GM23338 (cell line): ENCODE data around the gene NEK4. TPM values are rescaled to one million over a fixed set of nuclear protein-coding genes. Genes with fewer than 3 reads are reported as not detected.
A peak's percentile ranks its signal among the peaks of the same experiment; 100 is the strongest.

Source experiments
- ATAC-seq: fragments of 200-7000 bp; cut with Tn5 transposase; 3 replicates; pipeline ENCODE4 v1.9.1; 2020
- DNase-seq: peaks from one replicate; pipeline ENCODE4 v3.0.0-alpha.2; 2015; ENCODE audit warnings: low spot score
- H2AFZ ChIP-seq: fragments of 200-600 bp; sonication (generic); 2 replicates; pipeline ENCODE4 v1.8.0; 2016; ENCODE audit warnings: antibody characterized with exemption, mild to moderate bottlenecking, moderate library complexity
- H3F3A ChIP-seq: fragments of 200-600 bp; sonication (generic); replicated peaks from 2 replicates; pipeline ENCODE4 v1.8.0; 2017; ENCODE audit warnings: antibody characterized with exemption, mixed run types, low read depth
- H3K27ac ChIP-seq: fragments of 200-600 bp; sonication (generic); 2 replicates; pipeline ENCODE4 v1.6.1; 2016; ENCODE audit warnings: low read depth
- H3K27me3 ChIP-seq: fragments of 200-600 bp; sonication (generic); 2 replicates; pipeline ENCODE4 v1.8.0; 2016; ENCODE audit warnings: mild to moderate bottlenecking, mixed run types, moderate library complexity; ENCODE audit not compliant: insufficient read depth
- H3K36me3 ChIP-seq: fragments of 200-600 bp; sonication (generic); 2 replicates; pipeline ENCODE4 v1.8.0; 2016; ENCODE audit warnings: mild to moderate bottlenecking; ENCODE audit not compliant: insufficient read depth
- H3K4me1 ChIP-seq: fragments of 200-600 bp; sonication (generic); 2 replicates; pipeline ENCODE4 v1.8.0; 2016; ENCODE audit warnings: mild to moderate bottlenecking, moderate library complexity; ENCODE audit not compliant: insufficient read depth
- H3K4me2 ChIP-seq: fragments of 200-600 bp; sonication (generic); 2 replicates; pipeline ENCODE4 v1.7.1; 2017; ENCODE audit warnings: mixed run types
- H3K4me3 ChIP-seq: fragments of 200-600 bp; sonication (generic); 2 replicates; pipeline ENCODE4 v1.6.1; 2016; ENCODE audit warnings: mixed run types
- H3K79me2 ChIP-seq: fragments of 200-600 bp; sonication (generic); replicated peaks from 2 replicates; pipeline ENCODE4 v1.8.0; 2017; ENCODE audit warnings: mild to moderate bottlenecking; ENCODE audit not compliant: insufficient read depth
- H3K9me2 ChIP-seq: fragments of 200-600 bp; sonication (generic); 2 replicates; pipeline ENCODE4 v1.8.0; 2017; ENCODE audit not compliant: insufficient read depth
- H4K20me1 ChIP-seq: fragments of 200-600 bp; sonication (generic); replicated peaks from 2 replicates; pipeline ENCODE4 v1.8.0; 2017; ENCODE audit warnings: mild to moderate bottlenecking; ENCODE audit not compliant: insufficient read depth
- H3K27ac Mint-ChIP-seq: 2 replicates; pipeline ENCODE4 v1.8.0; 2020; ENCODE audit warnings: inconsistent platforms, mild to moderate bottlenecking, moderate library complexity, mixed read lengths
- H3K27me3 Mint-ChIP-seq: 3 replicates; pipeline ENCODE4 v1.8.0; 2022; ENCODE audit warnings: low read depth, mild to moderate bottlenecking, moderate library complexity, mixed read lengths, inconsistent platforms; ENCODE audit not compliant: insufficient read depth, poor library complexity
- H3K36me3 Mint-ChIP-seq: 3 replicates; pipeline ENCODE4 v1.8.0; 2021; ENCODE audit warnings: low read depth, mild to moderate bottlenecking, inconsistent platforms, moderate library complexity, mixed read lengths
- H3K4me1 Mint-ChIP-seq: 3 replicates; pipeline ENCODE4 v1.8.0; 2020; ENCODE audit warnings: mild to moderate bottlenecking, inconsistent platforms, mixed read lengths
- H3K4me3 Mint-ChIP-seq: 3 replicates; pipeline ENCODE4 v1.8.0; 2021; ENCODE audit warnings: moderate library complexity, mild to moderate bottlenecking, inconsistent platforms, mixed read lengths
- H3K9me3 Mint-ChIP-seq: 3 replicates; pipeline ENCODE4 v1.8.0; 2020; ENCODE audit warnings: moderate library complexity, mild to moderate bottlenecking, inconsistent platforms, mixed read lengths
- CREB1 ChIP-seq: fragments of 250-450 bp; sonication (Bioruptor Pico); IDR thresholded peaks from 2 replicates; pipeline ENCODE4 v1.5.0; 2020; ENCODE audit warnings: low read depth, mild to moderate bottlenecking, moderate library complexity
- CTCF ChIP-seq, 2 experiments: fragments of 200-600 bp in 1 of 2; sonication (generic) in 1 of 2; conservative IDR thresholded peaks; 2 replicates each; pipeline versions ENCODE4 v1.5.1 to v1.6.1; 2016 to 2017; ENCODE audit warnings: antibody characterized with exemption in 2 of 2, low read depth in 2 of 2, mild to moderate bottlenecking in 2 of 2, moderate library complexity in 1 of 2
- EZH2phosphoT487 ChIP-seq: fragments of 200-600 bp; sonication (generic); IDR thresholded peaks from one replicate; pipeline ENCODE4 v1.8.1; 2018; ENCODE audit warnings: antibody characterized with exemption; ENCODE audit not compliant: unreplicated experiment
- POLR2AphosphoS5 ChIP-seq: IDR thresholded peaks from 2 replicates; pipeline ENCODE4 v1.6.1; 2016; ENCODE audit warnings: antibody characterized with exemption, low read depth
- STAT1 ChIP-seq: IDR thresholded peaks from one replicate; pipeline ENCODE4 v1.6.1; 2016; ENCODE audit warnings: antibody characterized with exemption; ENCODE audit not compliant: unreplicated experiment
- ZNF114 ChIP-seq: fragments of 250-450 bp; sonication (Bioruptor Pico); IDR thresholded peaks from 2 replicates; pipeline ENCODE4 v1.5.0; 2020; ENCODE audit warnings: mild to moderate bottlenecking, moderate library complexity
- ZNF331 ChIP-seq: fragments of 250-450 bp; sonication (Bioruptor Pico); IDR thresholded peaks from 2 replicates; pipeline ENCODE4 v1.5.0; 2020; ENCODE audit warnings: low read depth, mild to moderate bottlenecking, moderate library complexity
- polyA plus RNA-seq: library from polyadenylated mRNA; unstranded; fragments of >200 nt; fragmentation: Nextera tagmentation; extraction: Ambion mirVana; gene quantifications from 2 replicates; pipeline ENCODE4 v1.2.1, GENCODE V29; 2016
- total RNA-seq: library from RNA; depleted of rRNA; stranded (reverse); fragments of >200 nt; shearing (Covaris generic); gene quantifications from 2 replicates; pipeline ENCODE4 v1.2.3, GENCODE V29; 2014
- TF ChIP-seq, protein P1 (sequence below): IDR thresholded peaks from one replicate; pipeline ENCODE4 v1.6.1; 2018; ENCODE audit warnings: antibody characterized with exemption; ENCODE audit not compliant: unreplicated experiment
- TF ChIP-seq, protein P2 (sequence below): fragments of 250-450 bp; sonication (Bioruptor Pico); IDR thresholded peaks from 2 replicates; pipeline ENCODE4 v1.5.0; 2020; ENCODE audit warnings: mild to moderate bottlenecking, moderate library complexity
- TF ChIP-seq, protein P3 (sequence below): IDR thresholded peaks from 2 replicates; pipeline ENCODE4 v1.6.1; 2016; ENCODE audit warnings: antibody characterized with exemption

Gene NEK4
- total and polyA plus RNA-seq, 2 experiments from 2014 or later = 8.6 to 42.7 TPM

DNA sequence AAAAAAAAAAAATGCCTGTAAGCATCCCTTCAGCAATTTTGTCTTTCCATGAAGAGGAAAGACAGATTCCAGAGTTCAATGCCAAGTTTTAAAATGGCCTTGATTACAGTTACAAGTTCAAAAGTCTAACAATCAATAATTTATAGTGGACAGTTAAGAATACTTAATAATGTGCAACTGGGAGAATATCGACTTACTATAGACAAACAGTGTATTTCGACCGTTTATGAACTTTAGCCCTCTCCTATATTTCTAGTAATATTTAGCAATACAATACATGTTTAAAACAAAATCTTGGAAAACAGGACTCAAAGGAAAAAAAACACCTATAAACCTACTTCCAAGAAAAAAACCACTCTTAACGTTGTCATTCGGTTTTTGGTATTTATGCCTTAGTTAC is 86.6 kb downstream of the NEK4 start:
- Histone ChIP-seq H3K36me3 (peaks cover 25% of the 10 kb centered on the region), H3K27ac (no peak overlapping the region), H3K4me2 (peak overlapping the region; percentile 89), H4K20me1 (peaks cover 10% of the 10 kb centered on the region), H3K27me3 (no peaks in the 10 kb centered on the region), H3K79me2 (peaks cover 89% of the 10 kb centered on the region), H3K9me2 (no peaks in the 10 kb centered on the region), H3K4me3 (peak overlapping the region; percentile 99), H3K4me1 (peaks cover 12% of the 10 kb centered on the region; the same call in 1 of the 2 replicates), H3F3A (peaks cover 20% of the 10 kb centered on the region), H2AFZ (no peak overlapping the region)
- ATAC-seq (no peak), DNase-seq (no peak)
- Mint-ChIP-seq H3K27ac (no peak overlapping the region), H3K27me3 (peaks cover 9% of the 10 kb centered on the region), H3K36me3 (peaks cover 42% of the 10 kb centered on the region), H3K9me3 (no peaks in the 10 kb centered on the region), H3K4me1 (peaks cover 26% of the 10 kb centered on the region), H3K4me3 (peak overlapping the region; percentile 89)
- TF ChIP-seq, protein P1, sequence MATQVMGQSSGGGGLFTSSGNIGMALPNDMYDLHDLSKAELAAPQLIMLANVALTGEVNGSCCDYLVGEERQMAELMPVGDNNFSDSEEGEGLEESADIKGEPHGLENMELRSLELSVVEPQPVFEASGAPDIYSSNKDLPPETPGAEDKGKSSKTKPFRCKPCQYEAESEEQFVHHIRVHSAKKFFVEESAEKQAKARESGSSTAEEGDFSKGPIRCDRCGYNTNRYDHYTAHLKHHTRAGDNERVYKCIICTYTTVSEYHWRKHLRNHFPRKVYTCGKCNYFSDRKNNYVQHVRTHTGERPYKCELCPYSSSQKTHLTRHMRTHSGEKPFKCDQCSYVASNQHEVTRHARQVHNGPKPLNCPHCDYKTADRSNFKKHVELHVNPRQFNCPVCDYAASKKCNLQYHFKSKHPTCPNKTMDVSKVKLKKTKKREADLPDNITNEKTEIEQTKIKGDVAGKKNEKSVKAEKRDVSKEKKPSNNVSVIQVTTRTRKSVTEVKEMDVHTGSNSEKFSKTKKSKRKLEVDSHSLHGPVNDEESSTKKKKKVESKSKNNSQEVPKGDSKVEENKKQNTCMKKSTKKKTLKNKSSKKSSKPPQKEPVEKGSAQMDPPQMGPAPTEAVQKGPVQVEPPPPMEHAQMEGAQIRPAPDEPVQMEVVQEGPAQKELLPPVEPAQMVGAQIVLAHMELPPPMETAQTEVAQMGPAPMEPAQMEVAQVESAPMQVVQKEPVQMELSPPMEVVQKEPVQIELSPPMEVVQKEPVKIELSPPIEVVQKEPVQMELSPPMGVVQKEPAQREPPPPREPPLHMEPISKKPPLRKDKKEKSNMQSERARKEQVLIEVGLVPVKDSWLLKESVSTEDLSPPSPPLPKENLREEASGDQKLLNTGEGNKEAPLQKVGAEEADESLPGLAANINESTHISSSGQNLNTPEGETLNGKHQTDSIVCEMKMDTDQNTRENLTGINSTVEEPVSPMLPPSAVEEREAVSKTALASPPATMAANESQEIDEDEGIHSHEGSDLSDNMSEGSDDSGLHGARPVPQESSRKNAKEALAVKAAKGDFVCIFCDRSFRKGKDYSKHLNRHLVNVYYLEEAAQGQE = no peak
- no peak for TF ChIP-seq STAT1

DNA sequence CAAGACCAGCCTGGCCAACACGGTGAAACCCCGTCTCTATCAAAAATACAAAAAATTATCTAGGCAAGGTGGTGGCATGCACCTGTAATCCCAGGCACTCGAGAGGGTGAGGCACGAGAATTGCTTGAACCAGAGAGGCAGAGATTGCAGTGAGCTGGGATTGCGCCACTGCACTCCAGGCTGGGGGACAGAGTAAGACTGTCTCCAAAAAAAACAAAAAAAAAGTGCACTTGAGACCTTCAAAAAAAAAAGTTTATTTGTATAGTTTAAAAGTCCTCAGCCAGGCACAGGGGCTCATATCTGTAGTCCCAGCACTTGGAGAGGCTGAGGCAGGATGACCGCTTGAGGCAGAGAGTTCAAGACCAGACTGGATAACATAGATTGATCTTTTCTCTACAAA is 87.1 kb downstream of the NEK4 start:
- Mint-ChIP-seq H3K4me3 (no peak overlapping the region; the same call in 2 of the 3 replicates), H3K27ac (no peak overlapping the region), H3K9me3 (no peaks in the 10 kb centered on the region), H3K4me1 (peaks cover 26% of the 10 kb centered on the region), H3K27me3 (peaks cover 9% of the 10 kb centered on the region), H3K36me3 (peaks cover 42% of the 10 kb centered on the region)
- DNase-seq (no peak), ATAC-seq (no peak)
- peaks cover 25% of the 10 kb centered on the region for H3K36me3 ChIP-seq
- peaks cover 14% of the 10 kb centered on the region for H3F3A ChIP-seq
- no peak overlapping the region for H3K27ac ChIP-seq
- no peak overlapping the region for H3K4me2 ChIP-seq
- no peaks in the 10 kb centered on the region for H3K9me2 ChIP-seq
- H2AFZ ChIP-seq = no peak overlapping the region
- H3K27me3 ChIP-seq = no peaks in the 10 kb centered on the region
- peaks cover 4% of the 10 kb centered on the region for H4K20me1 ChIP-seq
- H3K4me3 ChIP-seq = no peak overlapping the region
- H3K79me2 ChIP-seq = peaks cover 83% of the 10 kb centered on the region
- peaks cover 12% of the 10 kb centered on the region; the same call in 1 of the 2 replicates for H3K4me1 ChIP-seq
- TF ChIP-seq EZH2phosphoT487 (no peak), POLR2AphosphoS5 (no peak), ZNF114 (CRISPR knock-in tag) (no peak), ZNF331 (no peak), CTCF (conservative IDR thresholded peaks at IDR 0.05; ENCODE audit: low read depth in 2 of 2) (no peak), CREB1 (CRISPR knock-in tag) (no peak)
- TF ChIP-seq, protein P2, sequence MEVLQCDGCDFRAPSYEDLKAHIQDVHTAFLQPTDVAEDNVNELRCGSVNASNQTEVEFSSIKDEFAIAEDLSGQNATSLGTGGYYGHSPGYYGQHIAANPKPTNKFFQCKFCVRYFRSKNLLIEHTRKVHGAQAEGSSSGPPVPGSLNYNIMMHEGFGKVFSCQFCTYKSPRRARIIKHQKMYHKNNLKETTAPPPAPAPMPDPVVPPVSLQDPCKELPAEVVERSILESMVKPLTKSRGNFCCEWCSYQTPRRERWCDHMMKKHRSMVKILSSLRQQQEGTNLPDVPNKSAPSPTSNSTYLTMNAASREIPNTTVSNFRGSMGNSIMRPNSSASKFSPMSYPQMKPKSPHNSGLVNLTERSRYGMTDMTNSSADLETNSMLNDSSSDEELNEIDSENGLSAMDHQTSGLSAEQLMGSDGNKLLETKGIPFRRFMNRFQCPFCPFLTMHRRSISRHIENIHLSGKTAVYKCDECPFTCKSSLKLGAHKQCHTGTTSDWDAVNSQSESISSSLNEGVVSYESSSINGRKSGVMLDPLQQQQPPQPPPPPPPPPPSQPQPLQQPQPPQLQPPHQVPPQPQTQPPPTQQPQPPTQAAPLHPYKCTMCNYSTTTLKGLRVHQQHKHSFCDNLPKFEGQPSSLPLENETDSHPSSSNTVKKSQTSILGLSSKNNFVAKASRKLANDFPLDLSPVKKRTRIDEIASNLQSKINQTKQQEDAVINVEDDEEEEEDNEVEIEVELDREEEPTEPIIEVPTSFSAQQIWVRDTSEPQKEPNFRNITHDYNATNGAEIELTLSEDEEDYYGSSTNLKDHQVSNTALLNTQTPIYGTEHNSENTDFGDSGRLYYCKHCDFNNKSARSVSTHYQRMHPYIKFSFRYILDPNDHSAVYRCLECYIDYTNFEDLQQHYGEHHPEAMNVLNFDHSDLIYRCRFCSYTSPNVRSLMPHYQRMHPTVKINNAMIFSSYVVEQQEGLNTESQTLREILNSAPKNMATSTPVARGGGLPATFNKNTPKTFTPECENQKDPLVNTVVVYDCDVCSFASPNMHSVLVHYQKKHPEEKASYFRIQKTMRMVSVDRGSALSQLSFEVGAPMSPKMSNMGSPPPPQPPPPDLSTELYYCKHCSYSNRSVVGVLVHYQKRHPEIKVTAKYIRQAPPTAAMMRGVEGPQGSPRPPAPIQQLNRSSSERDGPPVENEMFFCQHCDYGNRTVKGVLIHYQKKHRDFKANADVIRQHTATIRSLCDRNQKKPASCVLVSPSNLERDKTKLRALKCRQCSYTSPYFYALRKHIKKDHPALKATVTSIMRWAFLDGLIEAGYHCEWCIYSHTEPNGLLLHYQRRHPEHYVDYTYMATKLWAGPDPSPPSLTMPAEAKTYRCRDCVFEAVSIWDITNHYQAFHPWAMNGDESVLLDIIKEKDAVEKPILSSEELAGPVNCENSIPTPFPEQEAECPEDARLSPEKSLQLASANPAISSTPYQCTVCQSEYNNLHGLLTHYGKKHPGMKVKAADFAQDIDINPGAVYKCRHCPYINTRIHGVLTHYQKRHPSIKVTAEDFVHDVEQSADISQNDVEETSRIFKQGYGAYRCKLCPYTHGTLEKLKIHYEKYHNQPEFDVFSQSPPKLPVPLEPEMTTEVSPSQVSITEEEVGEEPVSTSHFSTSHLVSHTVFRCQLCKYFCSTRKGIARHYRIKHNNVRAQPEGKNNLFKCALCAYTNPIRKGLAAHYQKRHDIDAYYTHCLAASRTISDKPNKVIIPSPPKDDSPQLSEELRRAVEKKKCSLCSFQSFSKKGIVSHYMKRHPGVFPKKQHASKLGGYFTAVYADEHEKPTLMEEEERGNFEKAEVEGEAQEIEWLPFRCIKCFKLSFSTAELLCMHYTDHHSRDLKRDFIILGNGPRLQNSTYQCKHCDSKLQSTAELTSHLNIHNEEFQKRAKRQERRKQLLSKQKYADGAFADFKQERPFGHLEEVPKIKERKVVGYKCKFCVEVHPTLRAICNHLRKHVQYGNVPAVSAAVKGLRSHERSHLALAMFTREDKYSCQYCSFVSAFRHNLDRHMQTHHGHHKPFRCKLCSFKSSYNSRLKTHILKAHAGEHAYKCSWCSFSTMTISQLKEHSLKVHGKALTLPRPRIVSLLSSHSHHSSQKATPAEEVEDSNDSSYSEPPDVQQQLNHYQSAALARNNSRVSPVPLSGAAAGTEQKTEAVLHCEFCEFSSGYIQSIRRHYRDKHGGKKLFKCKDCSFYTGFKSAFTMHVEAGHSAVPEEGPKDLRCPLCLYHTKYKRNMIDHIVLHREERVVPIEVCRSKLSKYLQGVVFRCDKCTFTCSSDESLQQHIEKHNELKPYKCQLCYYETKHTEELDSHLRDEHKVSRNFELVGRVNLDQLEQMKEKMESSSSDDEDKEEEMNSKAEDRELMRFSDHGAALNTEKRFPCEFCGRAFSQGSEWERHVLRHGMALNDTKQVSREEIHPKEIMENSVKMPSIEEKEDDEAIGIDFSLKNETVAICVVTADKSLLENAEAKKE = no peak
- TF ChIP-seq, protein P3, sequence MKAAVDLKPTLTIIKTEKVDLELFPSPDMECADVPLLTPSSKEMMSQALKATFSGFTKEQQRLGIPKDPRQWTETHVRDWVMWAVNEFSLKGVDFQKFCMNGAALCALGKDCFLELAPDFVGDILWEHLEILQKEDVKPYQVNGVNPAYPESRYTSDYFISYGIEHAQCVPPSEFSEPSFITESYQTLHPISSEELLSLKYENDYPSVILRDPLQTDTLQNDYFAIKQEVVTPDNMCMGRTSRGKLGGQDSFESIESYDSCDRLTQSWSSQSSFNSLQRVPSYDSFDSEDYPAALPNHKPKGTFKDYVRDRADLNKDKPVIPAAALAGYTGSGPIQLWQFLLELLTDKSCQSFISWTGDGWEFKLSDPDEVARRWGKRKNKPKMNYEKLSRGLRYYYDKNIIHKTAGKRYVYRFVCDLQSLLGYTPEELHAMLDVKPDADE = no peak
